MCF 10A (cell line): ENCODE measurements around the gene MYOM3. TPM values are rescaled to one million over a fixed set of nuclear protein-coding genes. Genes with fewer than 3 reads are reported as not detected.
"Not testable (repeated sequence)": the region's sequence is repeated elsewhere in the genome, so short reads cannot be mapped to it uniquely, and the experiment has no call there.

Experiments
- BruUV-seq: library from RNA; stranded (reverse); fragments of 400-500 nt; replicated peaks from 2 replicates; lab custom pipeline; 2021; lab: Mats Ljungman, UMichigan
- CTCF ChIA-PET: fragments of 300-600 bp; sonication (Branson Sonifier 250); formaldehyde crosslinking; extraction: SDS; loops from one replicate; lab custom pipeline; 2021; ENCODE audit warnings: antibody characterized with exemption, inconsistent platforms; lab: Yijun Ruan, JAX
- POLR2A ChIA-PET: fragments of 300-600, 350-650 bp; sonication (Branson Sonifier 250); formaldehyde crosslinking; extraction: SDS; loops from one replicate; lab custom pipeline; 2020; ENCODE audit warnings: antibody characterized with exemption, inconsistent platforms; lab: Yijun Ruan, JAX
- DNase-seq: peaks from one replicate; pipeline ENCODE4 v3.0.0-alpha.2; 2018; ENCODE audit not compliant: unreplicated experiment
- H3K27ac Mint-ChIP-seq: one replicate; pipeline ENCODE4 v1.8.0; 2022; ENCODE audit warnings: mild to moderate bottlenecking, low read depth, mixed read lengths; ENCODE audit not compliant: unreplicated experiment
- H3K27me3 Mint-ChIP-seq: one replicate; pipeline ENCODE4 v1.8.0; 2022; ENCODE audit warnings: mixed read lengths; ENCODE audit not compliant: insufficient read depth, unreplicated experiment
- H3K36me3 Mint-ChIP-seq: one replicate; pipeline ENCODE4 v1.8.0; 2022; ENCODE audit warnings: mild to moderate bottlenecking, moderate library complexity, mixed read lengths; ENCODE audit not compliant: insufficient read depth, unreplicated experiment
- H3K4me1 Mint-ChIP-seq: one replicate; pipeline ENCODE4 v1.8.0; 2022; ENCODE audit warnings: mixed read lengths; ENCODE audit not compliant: insufficient read depth, unreplicated experiment
- H3K4me3 Mint-ChIP-seq: one replicate; pipeline ENCODE4 v1.8.0; 2022; ENCODE audit warnings: mild to moderate bottlenecking, moderate library complexity, mixed read lengths; ENCODE audit not compliant: unreplicated experiment
- H3K9me3 Mint-ChIP-seq: one replicate; pipeline ENCODE4 v1.8.0; 2022; ENCODE audit warnings: mixed read lengths; ENCODE audit not compliant: unreplicated experiment
- intact Hi-C: fragments of 100-400 bp; cut with micrococcal nuclease; formaldehyde crosslinking; loops from 2 replicates; pipeline ENCODE4 v1.14.1; 2022
- total RNA-seq: library from RNA; stranded (reverse); gene quantifications from 2 replicates; pipeline ENCODE4 v1.2.3, GENCODE V29; 2022
- TF ChIP-seq, protein P1 (sequence below): fragments of 200-600 bp; IDR thresholded peaks from one replicate; pipeline ENCODE4 v1.8.0; 2022; ENCODE audit warnings: antibody characterized with exemption, mild to moderate bottlenecking; ENCODE audit not compliant: unreplicated experiment

Gene MYOM3
- total RNA-seq, 1 experiment from 2014 or later, result 0.05 TPM

DNA sequence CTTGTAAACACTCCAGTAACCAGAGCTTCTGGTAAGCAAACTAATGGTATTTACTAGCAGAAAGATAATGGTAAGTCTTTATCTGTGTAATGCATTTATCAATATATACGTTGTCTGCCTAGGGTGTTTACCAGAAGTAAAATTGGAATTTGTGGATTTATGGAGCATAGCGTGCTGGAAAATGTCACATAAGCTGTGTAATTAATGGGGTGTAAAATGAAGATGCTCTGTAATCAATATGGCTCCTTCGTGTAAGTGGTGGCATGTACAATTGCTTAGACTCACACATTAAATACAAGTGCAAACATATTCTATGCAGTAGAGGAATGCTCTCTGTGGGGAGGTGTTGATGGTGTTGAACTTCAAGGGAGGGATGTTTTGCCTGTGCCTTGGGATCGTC lies 69.6 kb downstream of the MYOM3 start:
- H3K36me3 Mint-ChIP-seq, result no peaks in the 10 kb centered on the region
- peaks cover 21% of the 10 kb centered on the region for H3K4me1 Mint-ChIP-seq
- POLR2A ChIA-PET, result interaction anchor here (0.9 kb wide), 1 partner anchor 77 kb away, joined by 3 read pairs; no protein-coding TSS in a partner anchor
- intact Hi-C loops, result no loop called here
- no TSS peak for BruUV-seq
- TF ChIP-seq, protein P1, sequence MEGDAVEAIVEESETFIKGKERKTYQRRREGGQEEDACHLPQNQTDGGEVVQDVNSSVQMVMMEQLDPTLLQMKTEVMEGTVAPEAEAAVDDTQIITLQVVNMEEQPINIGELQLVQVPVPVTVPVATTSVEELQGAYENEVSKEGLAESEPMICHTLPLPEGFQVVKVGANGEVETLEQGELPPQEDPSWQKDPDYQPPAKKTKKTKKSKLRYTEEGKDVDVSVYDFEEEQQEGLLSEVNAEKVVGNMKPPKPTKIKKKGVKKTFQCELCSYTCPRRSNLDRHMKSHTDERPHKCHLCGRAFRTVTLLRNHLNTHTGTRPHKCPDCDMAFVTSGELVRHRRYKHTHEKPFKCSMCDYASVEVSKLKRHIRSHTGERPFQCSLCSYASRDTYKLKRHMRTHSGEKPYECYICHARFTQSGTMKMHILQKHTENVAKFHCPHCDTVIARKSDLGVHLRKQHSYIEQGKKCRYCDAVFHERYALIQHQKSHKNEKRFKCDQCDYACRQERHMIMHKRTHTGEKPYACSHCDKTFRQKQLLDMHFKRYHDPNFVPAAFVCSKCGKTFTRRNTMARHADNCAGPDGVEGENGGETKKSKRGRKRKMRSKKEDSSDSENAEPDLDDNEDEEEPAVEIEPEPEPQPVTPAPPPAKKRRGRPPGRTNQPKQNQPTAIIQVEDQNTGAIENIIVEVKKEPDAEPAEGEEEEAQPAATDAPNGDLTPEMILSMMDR, result no peak
- no peak overlapping the region for H3K4me3 Mint-ChIP-seq
- H3K27ac Mint-ChIP-seq, result no peak overlapping the region
- DNase-seq, result no peak
- no peaks in the 10 kb centered on the region for H3K27me3 Mint-ChIP-seq
- CTCF ChIA-PET, result interaction anchor here (0.6 to 1.1 kb wide), 3 partner anchors 29 to 1148 kb away, joined by 3 read pairs; no protein-coding TSS in a partner anchor
- no peaks in the 10 kb centered on the region for H3K9me3 Mint-ChIP-seq

DNA sequence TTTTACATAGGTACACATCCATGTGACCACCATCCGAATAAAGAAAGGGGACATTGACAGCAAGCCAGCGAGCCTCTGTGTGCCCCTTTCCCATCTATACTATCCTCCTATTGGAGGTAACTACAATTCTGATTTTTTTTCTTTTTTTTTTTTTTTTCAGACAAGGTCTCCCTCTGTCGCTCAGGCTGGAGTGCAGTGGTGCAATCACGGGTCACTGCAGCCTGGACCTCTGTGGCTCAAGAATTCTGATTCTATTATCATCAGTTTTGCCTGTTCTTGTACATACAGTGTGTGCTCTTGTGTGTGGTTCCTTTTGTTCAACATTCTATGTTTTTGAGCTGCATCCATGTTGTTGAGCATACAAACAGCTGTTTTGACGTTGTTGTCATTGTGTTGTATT lies 75.8 kb downstream of the MYOM3 start:
- Mint-ChIP-seq H3K36me3 (no peaks in the 10 kb centered on the region), H3K27me3 (no peaks in the 10 kb centered on the region), H3K9me3 (no peaks in the 10 kb centered on the region), H3K27ac (no peak overlapping the region), H3K4me3 (no peak overlapping the region), H3K4me1 (no peaks in the 10 kb centered on the region)
- no TSS peak for BruUV-seq
- POLR2A ChIA-PET, result interaction anchor here (0.5 kb wide), 1 partner anchor 709 kb away, joined by 3 read pairs; the partner anchor contains the start of gene CLIC4
- CTCF ChIA-PET, result interaction anchor here (0.6 kb wide), 1 partner anchor 59 kb away, joined by 3 read pairs; no protein-coding TSS in a partner anchor
- TF ChIP-seq, protein P1, result no peak
- DNase-seq, result no peak
- intact Hi-C loops, result no loop called here

DNA sequence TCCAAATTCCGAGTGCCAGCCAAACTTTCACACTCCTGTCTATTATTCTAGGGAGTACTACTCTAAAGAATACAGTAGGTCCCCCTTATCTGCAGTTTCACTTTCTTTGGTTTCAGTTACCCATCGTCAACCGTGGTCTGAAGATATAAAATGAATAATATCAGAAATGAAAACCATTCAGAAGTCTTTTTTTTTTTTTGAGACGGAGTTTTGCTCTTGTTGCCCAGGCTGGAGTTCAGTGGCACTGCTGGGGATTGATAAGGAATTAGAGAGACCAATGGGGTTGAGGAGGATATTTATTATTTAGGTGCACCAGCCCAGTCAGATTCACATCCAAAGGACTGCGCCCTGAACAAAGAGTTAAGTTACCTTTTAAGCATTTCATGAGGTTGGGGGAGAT lies 79.0 kb downstream of the MYOM3 start:
- ChIA-PET POLR2A (no interaction called here), CTCF (no interaction called here)
- no TSS peak for BruUV-seq
- no peaks in the 10 kb centered on the region for H3K9me3 Mint-ChIP-seq
- no peaks in the 10 kb centered on the region for H3K27me3 Mint-ChIP-seq
- peaks cover 3% of the 10 kb centered on the region for H3K4me1 Mint-ChIP-seq
- intact Hi-C loops, result no loop called here
- DNase-seq, result no peak
- no peak overlapping the region for H3K27ac Mint-ChIP-seq
- H3K4me3 Mint-ChIP-seq, result no peak overlapping the region
- TF ChIP-seq, protein P1, result no peak
- no peaks in the 10 kb centered on the region for H3K36me3 Mint-ChIP-seq

DNA sequence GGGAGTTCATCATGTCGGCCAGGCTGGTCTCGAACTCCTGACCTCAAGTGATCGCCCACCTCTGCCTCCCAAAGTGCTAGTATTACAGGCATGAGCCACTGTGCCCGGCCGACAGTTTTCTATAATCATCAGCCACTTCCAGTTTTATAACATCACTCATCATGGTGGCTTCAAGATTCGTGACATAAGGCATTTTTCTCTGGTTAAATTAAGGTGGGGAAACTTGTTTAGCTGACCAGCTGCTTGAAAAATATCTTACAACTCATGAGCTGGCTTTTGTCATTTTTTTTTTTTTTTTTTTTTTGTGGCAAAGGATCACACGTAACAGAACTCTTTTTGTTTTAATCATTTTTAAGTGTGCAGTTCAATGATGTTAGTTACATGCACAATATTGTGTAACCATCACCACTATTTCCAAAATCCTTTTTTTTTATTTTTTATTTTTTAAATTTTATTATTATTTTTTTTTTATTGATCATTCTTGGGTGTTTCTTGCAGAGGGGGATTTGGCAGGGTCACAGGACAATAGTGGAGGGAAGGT lies 80.9 kb downstream of the MYOM3 start:
- intact Hi-C loops, DNase-seq, H3K36me3 Mint-ChIP-seq, H3K27ac Mint-ChIP-seq, H3K27me3 Mint-ChIP-seq, POLR2A ChIA-PET, H3K9me3 Mint-ChIP-seq, H3K4me3 Mint-ChIP-seq, CTCF ChIA-PET, H3K4me1 Mint-ChIP-seq, BruUV-seq: not testable (repeated sequence)
